ENCODE results near the gene SDK1. TPM values are rescaled to one million over a fixed set of nuclear protein-coding genes. Genes with fewer than 3 reads are reported as not detected.

Gene SDK1
- total RNA-seq, 1 donor from 2014 or later: 225 TPM

- H3K4me1 Mint-ChIP-seq (ENCODE audit: low read depth, unreplicated experiment): peaks cover 11% of the 10 kb centered on the region
- peaks cover 27% of the 10 kb centered on the region for H3K36me3 Mint-ChIP-seq (ENCODE audit: unreplicated experiment)
- H3K27me3 Mint-ChIP-seq (ENCODE audit: unreplicated experiment): peaks cover 18% of the 10 kb centered on the region
- H3K9me3 Mint-ChIP-seq (ENCODE audit: unreplicated experiment): peaks cover 23% of the 10 kb centered on the region
- no peak for DNase-seq
- H3K4me3 Mint-ChIP-seq (ENCODE audit: unreplicated experiment): no peak overlapping the region
- H3K27ac Mint-ChIP-seq (ENCODE audit: unreplicated experiment): no peak overlapping the region
- TF ChIP-seq, protein P1, sequence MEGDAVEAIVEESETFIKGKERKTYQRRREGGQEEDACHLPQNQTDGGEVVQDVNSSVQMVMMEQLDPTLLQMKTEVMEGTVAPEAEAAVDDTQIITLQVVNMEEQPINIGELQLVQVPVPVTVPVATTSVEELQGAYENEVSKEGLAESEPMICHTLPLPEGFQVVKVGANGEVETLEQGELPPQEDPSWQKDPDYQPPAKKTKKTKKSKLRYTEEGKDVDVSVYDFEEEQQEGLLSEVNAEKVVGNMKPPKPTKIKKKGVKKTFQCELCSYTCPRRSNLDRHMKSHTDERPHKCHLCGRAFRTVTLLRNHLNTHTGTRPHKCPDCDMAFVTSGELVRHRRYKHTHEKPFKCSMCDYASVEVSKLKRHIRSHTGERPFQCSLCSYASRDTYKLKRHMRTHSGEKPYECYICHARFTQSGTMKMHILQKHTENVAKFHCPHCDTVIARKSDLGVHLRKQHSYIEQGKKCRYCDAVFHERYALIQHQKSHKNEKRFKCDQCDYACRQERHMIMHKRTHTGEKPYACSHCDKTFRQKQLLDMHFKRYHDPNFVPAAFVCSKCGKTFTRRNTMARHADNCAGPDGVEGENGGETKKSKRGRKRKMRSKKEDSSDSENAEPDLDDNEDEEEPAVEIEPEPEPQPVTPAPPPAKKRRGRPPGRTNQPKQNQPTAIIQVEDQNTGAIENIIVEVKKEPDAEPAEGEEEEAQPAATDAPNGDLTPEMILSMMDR (IDR thresholded peaks at IDR 0.05; ENCODE audit: partially characterized antibody, unreplicated experiment): no peak
These were observed 940.2 kb downstream of the SDK1 start for GRCh38 chr7:4241304-4241612.

DNA sequence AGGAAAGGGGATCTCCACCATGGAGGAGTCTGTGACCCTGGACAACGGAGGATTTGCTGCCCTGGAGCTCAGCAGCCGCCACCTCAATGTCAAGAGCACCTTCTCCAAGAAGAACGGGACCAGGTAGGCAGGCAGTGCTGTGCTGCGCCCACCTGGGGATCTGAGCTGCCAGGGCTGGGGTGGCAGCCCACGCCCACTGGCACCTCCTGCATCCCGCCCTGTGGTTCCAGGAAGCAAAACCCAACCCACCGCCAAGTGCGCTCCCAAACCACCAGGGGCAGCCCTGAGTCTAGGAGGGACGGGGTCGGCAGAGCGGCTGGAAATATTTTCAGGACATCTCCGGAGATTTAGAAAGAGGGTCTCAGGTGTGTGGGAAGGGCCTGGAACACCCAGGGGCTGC lies 940.7 kb downstream of the SDK1 start:
- Mint-ChIP-seq H3K4me3 (ENCODE audit: unreplicated experiment) (no peak overlapping the region), H3K4me1 (ENCODE audit: low read depth, unreplicated experiment) (peaks cover 11% of the 10 kb centered on the region), H3K9me3 (ENCODE audit: unreplicated experiment) (peaks cover 23% of the 10 kb centered on the region), H3K36me3 (ENCODE audit: unreplicated experiment) (peaks cover 22% of the 10 kb centered on the region), H3K27ac (ENCODE audit: unreplicated experiment) (no peak overlapping the region), H3K27me3 (ENCODE audit: unreplicated experiment) (peaks cover 17% of the 10 kb centered on the region)
- DNase-seq: no peak
- TF ChIP-seq, protein P1 (IDR thresholded peaks at IDR 0.05; ENCODE audit: partially characterized antibody, unreplicated experiment): peak; percentile 12

DNA sequence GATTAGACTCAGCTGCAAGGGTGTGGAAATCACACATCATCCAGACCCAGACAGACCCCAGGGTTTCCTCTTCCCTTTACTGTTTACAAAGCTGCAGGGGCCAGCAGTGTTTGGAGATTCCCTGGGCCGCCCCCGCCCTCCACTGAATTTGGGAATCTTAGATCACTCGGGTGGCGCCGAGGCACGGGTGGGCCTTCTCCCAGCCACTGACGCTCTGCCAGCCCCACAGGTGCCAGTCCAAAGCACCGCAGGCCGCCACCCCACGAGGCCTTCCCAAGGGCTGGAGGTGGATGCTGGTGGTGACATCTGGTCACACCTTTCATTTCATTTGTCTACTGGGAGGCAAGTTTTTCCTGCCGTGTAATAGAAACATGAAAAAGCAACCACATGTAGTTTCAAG lies 941.7 kb downstream of the SDK1 start:
- Mint-ChIP-seq H3K36me3 (ENCODE audit: unreplicated experiment) (peaks cover 22% of the 10 kb centered on the region), H3K4me1 (ENCODE audit: low read depth, unreplicated experiment) (peaks cover 13% of the 10 kb centered on the region), H3K27ac (ENCODE audit: unreplicated experiment) (no peak overlapping the region), H3K27me3 (ENCODE audit: unreplicated experiment) (peaks cover 13% of the 10 kb centered on the region), H3K9me3 (ENCODE audit: unreplicated experiment) (peaks cover 20% of the 10 kb centered on the region), H3K4me3 (ENCODE audit: unreplicated experiment) (no peak overlapping the region)
- no peak for DNase-seq
- TF ChIP-seq, protein P1 (IDR thresholded peaks at IDR 0.05; ENCODE audit: partially characterized antibody, unreplicated experiment): no peak

GRCh38 chr7:4244041-4244440 lies 943.0 kb downstream of the SDK1 start:
- no peak for DNase-seq
- Mint-ChIP-seq H3K27me3 (ENCODE audit: unreplicated experiment) (peaks cover 19% of the 10 kb centered on the region), H3K9me3 (ENCODE audit: unreplicated experiment) (peaks cover 24% of the 10 kb centered on the region), H3K4me3 (ENCODE audit: unreplicated experiment) (no peak overlapping the region), H3K4me1 (ENCODE audit: low read depth, unreplicated experiment) (peaks cover 13% of the 10 kb centered on the region), H3K36me3 (ENCODE audit: unreplicated experiment) (peaks cover 31% of the 10 kb centered on the region), H3K27ac (ENCODE audit: unreplicated experiment) (no peak overlapping the region)
- TF ChIP-seq, protein P1 (IDR thresholded peaks at IDR 0.05; ENCODE audit: partially characterized antibody, unreplicated experiment): no peak

GRCh38 chr7:4244635-4245034 lies 943.6 kb downstream of the SDK1 start:
- DNase-seq: no peak
- Mint-ChIP-seq H3K9me3 (ENCODE audit: unreplicated experiment) (peaks cover 24% of the 10 kb centered on the region), H3K4me3 (ENCODE audit: unreplicated experiment) (no peak overlapping the region), H3K4me1 (ENCODE audit: low read depth, unreplicated experiment) (peaks cover 13% of the 10 kb centered on the region), H3K36me3 (ENCODE audit: unreplicated experiment) (peaks cover 32% of the 10 kb centered on the region), H3K27ac (ENCODE audit: unreplicated experiment) (no peak overlapping the region), H3K27me3 (ENCODE audit: unreplicated experiment) (peaks cover 19% of the 10 kb centered on the region)
- TF ChIP-seq, protein P1 (IDR thresholded peaks at IDR 0.05; ENCODE audit: partially characterized antibody, unreplicated experiment): no peak
